ENCODE data around the gene PURA. TPM values are rescaled to one million over a fixed set of nuclear protein-coding genes. Genes with fewer than 3 reads are reported as not detected.

The PURA gene
- polyA plus RNA-seq, 3 donors = 1.1 to 1.6 (median 1.2) TPM

DNA sequence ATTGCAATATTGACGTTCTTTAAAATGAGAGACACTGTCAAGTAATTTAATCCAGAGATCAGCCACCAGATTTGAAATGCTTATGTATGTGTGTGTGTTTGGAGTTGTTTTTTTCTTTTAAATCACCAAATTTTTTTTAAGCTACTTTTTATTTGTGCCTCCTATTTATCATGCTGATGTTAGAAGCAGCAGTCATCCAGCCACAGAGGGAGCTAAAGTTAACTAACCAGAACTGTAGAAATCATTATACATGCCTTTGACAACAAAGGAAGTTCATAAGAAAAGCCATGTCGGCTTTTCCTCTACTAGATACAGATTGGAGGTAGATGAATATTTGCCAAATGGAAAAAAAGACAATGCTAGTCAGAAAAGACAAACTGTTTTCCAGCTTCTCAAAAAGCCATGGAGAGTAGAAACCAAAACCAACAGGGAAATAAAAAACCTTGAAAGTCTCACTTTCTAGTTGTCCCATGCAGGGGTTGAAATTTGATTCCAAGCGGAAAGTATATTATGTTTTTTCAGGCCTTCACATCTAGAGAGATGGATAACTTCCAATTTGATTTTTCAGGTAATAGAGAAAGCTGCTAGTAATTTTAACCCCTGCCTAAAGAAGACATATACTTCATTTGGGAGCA, 4.5 kb downstream of the PURA start:
- Mint-ChIP-seq H3K27ac (no peak overlapping the region), H3K4me3 (no peak overlapping the region), H3K36me3 (peaks cover 4% of the 10 kb centered on the region in 2 donors), H3K9me3 (peaks cover 0 to under 1% (median 0%) of the 10 kb centered on the region in 7 donors), H3K27me3 (ENCODE audit: low read depth in 3 of 3) (peaks cover 0 to 4% (median 2%) of the 10 kb centered on the region in 3 donors), H3K4me1 (peaks cover 37% of the 10 kb centered on the region)
- intact Hi-C loops (cut with micrococcal nuclease) = loop anchor here in 1 of 2 donors (10.0 kb wide), 1 partner anchor 586 kb away; the partner anchor contains the start of gene ZMAT2
- Histone ChIP-seq H3K4me2 (replicated peaks; ENCODE audit: extremely low read depth, low read length, poor library complexity, severe bottlenecking) (no peak overlapping the region), H3K9me3 (replicated peaks in 1 of 2; ENCODE audit: control insufficient read depth in 1 of 2, insufficient read depth in 1 of 2, low read length in 2 of 2) (no peaks in the 10 kb centered on the region), H3K9ac (ENCODE audit: insufficient read depth, low read length, poor library complexity, severe bottlenecking) (no peak overlapping the region), H2AFZ (ENCODE audit: insufficient read depth, low read depth, low read length, poor library complexity, severe bottlenecking) (no peak overlapping the region), H3K4me1 (ENCODE audit: control insufficient read depth in 1 of 2, insufficient read depth in 2 of 2, low read length in 2 of 2) (peaks cover 14 to 22% of the 10 kb centered on the region in 2 donors), H3K27me3 (ENCODE audit: control insufficient read depth in 2 of 2, insufficient read depth in 2 of 2, low read length in 2 of 2) (peaks cover 0 to under 1% of the 10 kb centered on the region in 2 donors), H4K20me1 (ENCODE audit: insufficient read depth, low read length) (peaks cover 51% of the 10 kb centered on the region), H3K27ac (ENCODE audit: low read depth in 1 of 2, low read length in 2 of 2) (no peak overlapping the region), H3K79me2 (ENCODE audit: insufficient read depth, low read length) (peaks cover 20% of the 10 kb centered on the region), H3K36me3 (replicated peaks in 1 of 2; ENCODE audit: control insufficient read depth in 1 of 2, insufficient read depth in 2 of 2, low read length in 2 of 2) (no peaks in the 10 kb centered on the region), H3K4me3 (replicated peaks in 1 of 3; ENCODE audit: low read depth in 2 of 3, low read length in 3 of 3) (no peak overlapping the region)
- DNase-seq = no peak
- TF ChIP-seq, protein P1, sequence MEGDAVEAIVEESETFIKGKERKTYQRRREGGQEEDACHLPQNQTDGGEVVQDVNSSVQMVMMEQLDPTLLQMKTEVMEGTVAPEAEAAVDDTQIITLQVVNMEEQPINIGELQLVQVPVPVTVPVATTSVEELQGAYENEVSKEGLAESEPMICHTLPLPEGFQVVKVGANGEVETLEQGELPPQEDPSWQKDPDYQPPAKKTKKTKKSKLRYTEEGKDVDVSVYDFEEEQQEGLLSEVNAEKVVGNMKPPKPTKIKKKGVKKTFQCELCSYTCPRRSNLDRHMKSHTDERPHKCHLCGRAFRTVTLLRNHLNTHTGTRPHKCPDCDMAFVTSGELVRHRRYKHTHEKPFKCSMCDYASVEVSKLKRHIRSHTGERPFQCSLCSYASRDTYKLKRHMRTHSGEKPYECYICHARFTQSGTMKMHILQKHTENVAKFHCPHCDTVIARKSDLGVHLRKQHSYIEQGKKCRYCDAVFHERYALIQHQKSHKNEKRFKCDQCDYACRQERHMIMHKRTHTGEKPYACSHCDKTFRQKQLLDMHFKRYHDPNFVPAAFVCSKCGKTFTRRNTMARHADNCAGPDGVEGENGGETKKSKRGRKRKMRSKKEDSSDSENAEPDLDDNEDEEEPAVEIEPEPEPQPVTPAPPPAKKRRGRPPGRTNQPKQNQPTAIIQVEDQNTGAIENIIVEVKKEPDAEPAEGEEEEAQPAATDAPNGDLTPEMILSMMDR (IDR thresholded peaks at IDR 0.05) = no peak
- no CpG with 5 or more reads among the region's 3 CpGs for whole genome bisulfite sequencing (ENCODE audit: insufficient coverage)

DNA sequence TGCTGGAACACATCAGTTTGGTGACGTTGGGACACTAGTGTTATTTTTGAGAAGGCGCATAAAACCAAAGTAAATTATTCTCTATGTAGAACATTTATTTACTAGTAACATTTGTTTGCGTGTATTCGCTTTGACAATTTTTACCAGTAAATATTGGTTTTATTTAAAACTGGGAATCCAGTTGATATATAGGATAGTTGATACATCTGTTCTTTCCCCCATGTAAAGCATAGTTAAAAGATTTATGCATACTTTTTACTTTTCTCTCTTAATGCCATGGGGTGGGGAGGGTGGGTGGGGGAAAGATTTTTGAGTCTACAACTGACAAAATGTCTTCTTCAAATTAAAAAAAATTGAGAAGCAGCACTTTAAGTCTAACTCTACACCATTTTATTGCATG, 11.7 kb downstream of the PURA start, which contains the start of gene IGIP:
Gene IGIP (plus strand): TSS at position 301 of the 400 bp plus-strand sequence. CDS start 2,540 bp downstream, outside the sequence.
- Mint-ChIP-seq H3K27ac (no peak within 1 kb of the TSS), H3K4me1 (peaks cover 6% of the 10 kb centered on the region)
- no peaks in the 10 kb centered on the region for H3K9me3 ChIP-seq (replicated peaks in 1 of 2; ENCODE audit: control insufficient read depth in 1 of 2, insufficient read depth in 1 of 2, low read length in 2 of 2)

More for the DNA sequence above, 11.7 kb downstream of the PURA start, which contains the start of gene IGIP:
- Histone ChIP-seq H3K4me3 (replicated peaks in 1 of 3; ENCODE audit: low read depth in 2 of 3, low read length in 3 of 3) (no peak within 1 kb of the TSS), H3K9ac (ENCODE audit: insufficient read depth, low read length, poor library complexity, severe bottlenecking) (no peak within 1 kb of the TSS), H3K79me2 (ENCODE audit: insufficient read depth, low read length) (no peaks in the 10 kb centered on the region), H3K27ac (ENCODE audit: low read depth in 1 of 2, low read length in 2 of 2) (no peak within 1 kb of the TSS), H4K20me1 (ENCODE audit: insufficient read depth, low read length) (peaks cover 21% of the 10 kb centered on the region), H3K27me3 (ENCODE audit: control insufficient read depth in 2 of 2, insufficient read depth in 2 of 2, low read length in 2 of 2) (no peaks in the 10 kb centered on the region), H3K36me3 (replicated peaks in 1 of 2; ENCODE audit: control insufficient read depth in 1 of 2, insufficient read depth in 2 of 2, low read length in 2 of 2) (no peaks in the 10 kb centered on the region), H2AFZ (ENCODE audit: insufficient read depth, low read depth, low read length, poor library complexity, severe bottlenecking) (no peak within 1 kb of the TSS), H3K4me1 (ENCODE audit: control insufficient read depth in 1 of 2, insufficient read depth in 2 of 2, low read length in 2 of 2) (no peaks in the 10 kb centered on the region), H3K4me2 (replicated peaks; ENCODE audit: extremely low read depth, low read length, poor library complexity, severe bottlenecking) (no peak within 1 kb of the TSS)
- WGBS (ENCODE audit: insufficient coverage) = no CpG with 5 or more reads among the region's 4 CpGs
- TF ChIP-seq, protein P1 (IDR thresholded peaks at IDR 0.05) = no peak
- no peak for DNase-seq
- Mint-ChIP-seq H3K27me3 (ENCODE audit: low read depth in 3 of 3) (peaks cover 0 to 3% (median 1%) of the 10 kb centered on the region in 3 donors), H3K4me3 (no peak within 1 kb of the TSS), H3K36me3 (peaks cover 0 to 4% of the 10 kb centered on the region in 2 donors), H3K9me3 (no peaks in the 10 kb centered on the region)
- intact Hi-C loops (cut with micrococcal nuclease) = loop anchor here in 1 of 2 donors (2.0 kb wide), 1 partner anchor 15 kb away; no protein-coding TSS in a partner anchor
